GM12801 (cell line): Measurements from ENCODE around the gene STX10.

ENCODE experiments used
- CTCF ChIP-seq: IDR thresholded peaks from one replicate; pipeline ENCODE4 v1.5.1; 2011; ENCODE audit warnings: control low read depth; ENCODE audit not compliant: insufficient read length; ENCODE audit errors: extremely low read depth

Gene STX10

DNA sequence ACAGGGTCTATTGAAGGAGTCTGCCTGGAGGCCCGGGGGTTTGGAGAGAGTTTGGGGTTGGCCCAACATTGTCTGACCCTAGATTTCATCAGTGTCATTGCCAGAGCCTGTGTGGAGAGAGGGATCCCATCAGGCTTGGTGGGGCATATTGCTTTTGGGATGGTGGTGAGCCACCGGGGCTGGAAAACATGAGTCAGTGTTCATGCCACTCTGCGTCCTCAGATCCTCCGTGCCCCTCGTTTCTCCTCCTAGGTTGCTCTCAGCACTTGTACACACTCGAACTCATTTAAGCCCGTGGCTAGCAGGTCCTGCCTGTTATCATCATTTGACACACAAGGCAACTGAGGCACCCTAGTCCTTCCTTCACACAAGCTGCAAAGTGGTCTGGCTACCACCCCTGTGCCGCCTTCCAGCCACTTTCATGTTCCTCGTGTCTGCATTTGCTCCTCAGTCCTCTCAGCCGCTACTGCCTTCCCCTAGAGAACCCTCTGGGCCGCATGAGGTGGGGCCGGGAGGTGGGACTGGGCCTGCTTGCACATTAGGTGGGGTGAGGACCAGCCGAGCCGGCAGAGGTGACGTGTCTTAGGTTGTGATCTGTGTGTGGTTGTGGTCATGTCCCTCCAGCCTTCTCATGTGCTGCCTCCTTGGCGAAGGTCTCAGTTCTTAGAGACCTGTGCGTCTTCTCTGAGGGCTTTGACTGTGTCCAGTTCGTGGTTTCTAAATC is 28.5 kb downstream of the STX10 start:
- TF ChIP-seq CTCF: no peak

DNA sequence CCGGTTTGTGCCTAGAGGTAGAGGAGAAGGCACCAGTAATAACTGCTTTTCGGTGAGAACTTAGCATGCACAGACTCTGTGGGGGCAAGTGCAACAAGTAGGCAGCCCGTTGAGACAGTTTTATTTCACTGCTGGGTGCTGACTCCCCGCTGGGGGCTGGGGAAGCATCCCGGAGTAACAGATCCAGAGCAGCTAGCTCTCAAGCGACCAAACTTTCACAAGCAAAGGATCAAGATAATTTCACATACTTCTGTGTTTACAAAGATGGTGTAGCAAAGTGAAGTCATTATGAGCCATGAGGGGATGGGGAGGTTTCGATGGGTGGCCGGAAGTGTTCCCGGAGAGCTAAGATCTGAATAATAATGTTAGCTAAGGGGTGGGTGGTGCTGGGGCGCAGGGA is 29.4 kb downstream of the STX10 start:
- TF ChIP-seq CTCF: no peak

GRCh38 chr19:13120031-13120430 is 30.1 kb downstream of the STX10 start:
- TF ChIP-seq CTCF: no peak

- TF ChIP-seq CTCF: no peak
Measured at GRCh38 chr19:13119627-13120026, 30.5 kb downstream of the STX10 start.

DNA sequence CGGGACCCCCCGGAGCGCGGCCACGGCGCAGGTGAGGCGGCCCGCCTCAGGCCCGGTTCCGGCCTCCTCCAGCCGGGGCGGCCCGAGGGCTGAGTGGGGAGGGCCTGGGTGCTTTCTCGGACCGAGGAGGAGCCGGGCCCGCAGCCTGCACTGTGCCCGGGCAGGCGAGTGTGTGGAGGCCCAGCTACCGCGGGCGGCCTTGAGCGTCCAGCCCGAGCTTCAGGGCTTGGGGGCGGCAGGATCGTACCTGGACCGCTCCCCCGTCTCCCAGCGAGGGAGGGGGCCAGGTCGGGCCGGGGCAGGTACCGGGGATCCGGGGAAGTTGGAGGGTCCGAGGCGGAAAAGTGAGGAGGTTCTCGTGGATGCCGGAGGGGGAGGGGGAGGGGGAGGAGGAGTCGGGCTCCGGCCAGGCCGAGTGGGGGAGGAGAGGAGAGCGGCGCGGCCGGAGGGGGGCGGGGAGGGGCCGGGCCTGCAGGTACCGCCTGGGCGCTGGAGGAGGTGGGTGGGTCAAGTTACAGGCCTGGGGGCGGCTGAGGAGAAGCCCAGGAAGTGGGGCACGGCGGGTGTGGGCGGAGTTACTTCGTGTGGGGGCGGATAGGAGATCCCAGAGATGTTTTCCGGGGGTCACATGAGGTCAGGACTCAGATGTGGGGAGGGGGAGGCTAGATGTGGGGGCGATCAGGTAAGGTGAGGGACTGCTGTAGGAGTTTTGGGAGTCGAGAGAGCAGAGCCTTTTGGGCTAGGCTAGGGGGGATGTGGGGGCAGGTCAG is 31.6 kb downstream of the STX10 start:
- TF ChIP-seq CTCF: no peak

DNA sequence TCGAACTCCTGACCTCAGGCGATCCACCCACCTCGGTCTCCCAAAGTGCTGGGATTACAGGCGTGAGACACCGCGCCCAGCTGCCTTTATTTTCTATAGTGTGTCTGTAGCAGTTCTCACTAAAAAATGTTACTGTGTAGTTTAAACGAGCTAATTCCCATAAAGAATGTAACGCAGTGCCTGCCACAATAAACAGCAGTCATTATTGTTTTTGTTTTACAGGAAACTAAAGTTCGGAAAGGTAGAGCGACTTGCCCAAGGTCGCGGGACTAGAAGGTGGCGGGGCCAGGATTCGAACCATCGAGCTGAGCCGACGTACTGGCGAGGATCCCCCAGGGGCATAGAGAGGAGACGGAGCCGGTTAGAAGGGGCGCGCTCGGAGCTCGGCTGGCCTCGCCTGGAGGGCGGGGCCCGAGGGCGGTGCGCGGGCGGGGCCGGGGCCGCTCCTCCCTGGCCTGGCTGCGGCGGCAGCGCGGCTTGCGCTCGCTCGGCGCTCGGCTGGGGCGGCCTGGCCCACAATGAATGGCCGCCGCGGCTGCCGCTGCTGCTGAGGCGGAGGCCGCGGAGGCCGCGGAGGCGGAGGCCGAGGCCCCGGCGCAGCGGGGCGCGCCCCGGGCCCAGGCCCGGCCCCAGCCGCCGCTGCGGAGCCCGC is 32.3 kb downstream of the STX10 start, which contains the start of gene NACC1:
Gene NACC1 (plus strand): TSS at position 493 of the 652 bp plus-strand sequence. CDS start 16,944 bp downstream, outside the sequence.
- no peak for TF ChIP-seq CTCF

GRCh38 chr19:13117176-13117771 is 32.9 kb downstream of the STX10 start:
- no peak for TF ChIP-seq CTCF
